Stimulated activated CD4-positive, alpha-beta T cell treated with anti-CD3 and anti-CD28 coated beads, Interleukin-1b, Interleukin-23, amount 100 ng/mL, for 24 hours (primary cell): ENCODE data around the gene LARP1.
"Not testable (repeated sequence)": the region's sequence is repeated elsewhere in the genome, so short reads cannot be mapped to it uniquely, and the experiment has no call there.

ENCODE experiments used
- DNase-seq, 4 experiments: peaks; one replicate each; pipeline ENCODE4 v3.0.0-alpha.2; 2020; ENCODE audit warnings: low read depth in 4 of 4, low spot score in 1 of 4

LARP1 gene

GRCh38 chr5:154755361-154756008, at the start of gene LARP1:
Gene LARP1, plus strand, starts transcription at chr5:154755377. Its CDS starts 381 bp downstream, at chr5:154755758.
- peak in 2 of 4 experiments; percentile 18 to 20 for DNase-seq

- DNase-seq, result no peak
These were observed 48.8 kb upstream of the LARP1 start for GRCh38 chr5:154706416-154706815.

GRCh38 chr5:154707641-154708040, 47.5 kb upstream of the LARP1 start:
- no peak for DNase-seq

- DNase-seq, result no peak
These were observed 47.0 kb upstream of the LARP1 start for GRCh38 chr5:154708207-154708606.

GRCh38 chr5:154708846-154709245, 46.3 kb upstream of the LARP1 start:
- no peak for DNase-seq

GRCh38 chr5:154709368-154710305, 45.5 kb upstream of the LARP1 start:
- DNase-seq, result no peak

GRCh38 chr5:154712518-154713437, 42.4 kb upstream of the LARP1 start:
- DNase-seq, result no peak

GRCh38 chr5:154713615-154714125, 41.5 kb upstream of the LARP1 start:
- no peak for DNase-seq

GRCh38 chr5:154714266-154714986, 40.8 kb upstream of the LARP1 start:
- DNase-seq, result no peak

GRCh38 chr5:154721481-154722058, 33.6 kb upstream of the LARP1 start:
- DNase-seq, result no peak

- no peak for DNase-seq
These were observed 33.1 kb upstream of the LARP1 start for GRCh38 chr5:154722097-154722496.

- no peak for DNase-seq
These were observed 32.2 kb upstream of the LARP1 start for GRCh38 chr5:154722936-154723335.

- DNase-seq, result no peak
These were observed 31.3 kb upstream of the LARP1 start for GRCh38 chr5:154723740-154724505.

- DNase-seq, result no peak
These were observed 27.8 kb upstream of the LARP1 start for GRCh38 chr5:154727361-154727760.

GRCh38 chr5:154728939-154729588, 26.1 kb upstream of the LARP1 start:
- DNase-seq, result no peak

GRCh38 chr5:154729613-154730012, 25.6 kb upstream of the LARP1 start:
- no peak for DNase-seq

- DNase-seq, result not testable (repeated sequence)
These were observed 24.4 kb upstream of the LARP1 start for GRCh38 chr5:154730761-154731160.

GRCh38 chr5:154732212-154732611, 23.0 kb upstream of the LARP1 start:
- DNase-seq, result no peak
